ENCODE measurements around the gene LDB3. TPM values are rescaled to one million over a fixed set of nuclear protein-coding genes. Genes with fewer than 3 reads are reported as not detected.

LDB3 gene
- total and polyA plus RNA-seq, 11 donors = 165 to 1,759 (median 1,273) TPM

GRCh38 chr10:86707505-86707904 lies 39.2 kb downstream of the LDB3 start:
- WGBS, 4 donors = 50 to 67% (median 53%) methylated on average over 2 to 4 of the region's 4 CpGs
- TF ChIP-seq CTCF (IDR thresholded peaks at IDR 0.05) (no peak), POLR2A (IDR thresholded peaks at IDR 0.05) (no peak)
- Histone ChIP-seq H3K27me3 (peaks cover 0 to 10% (median 0%) of the 10 kb centered on the region in 9 donors), H3K27ac (peak overlapping the region in 4 of 12 donors; percentile 38 to 98 (median 72)), H3K4me3 (no peak overlapping the region), H3K4me1 (peaks cover 4 to 77% (median 23%) of the 10 kb centered on the region in 12 donors), H3K9me3 (no peaks in the 10 kb centered on the region), H3K36me3 (peaks cover 0 to 74% (median 19%) of the 10 kb centered on the region in 9 donors)
- intact Hi-C loops (cut with DNase I) = no loop called here
- DNase-seq (peak in 2 of 5 donors; percentile 36 to 51), ATAC-seq (no peak)

GRCh38 chr10:86708068-86708782 lies 39.9 kb downstream of the LDB3 start:
- no peak overlapping the region for H3K4me3 ChIP-seq
- H3K4me1 ChIP-seq = peaks cover 4 to 77% (median 24%) of the 10 kb centered on the region in 12 donors
- H3K36me3 ChIP-seq = peaks cover 0 to 77% (median 12%) of the 10 kb centered on the region in 9 donors
- H3K27me3 ChIP-seq = peaks cover 0 to 10% (median 0%) of the 10 kb centered on the region in 9 donors
- TF ChIP-seq CTCF (IDR thresholded peaks at IDR 0.05) (no peak), POLR2A (IDR thresholded peaks at IDR 0.05) (no peak)
- ATAC-seq (peak in 3 of 4 donors; percentile 0), DNase-seq (peak in 3 of 5 donors; percentile 33 to 49 (median 45))
- H3K9me3 ChIP-seq = no peaks in the 10 kb centered on the region
- peak overlapping the region in 6 of 12 donors; percentile 22 to 98 (median 70) for H3K27ac ChIP-seq
- intact Hi-C loops (cut with DNase I) = no loop called here
- 69 to 100% (median 83%) methylated on average over 2 to 8 of the region's 8 CpGs for WGBS, 4 donors

GRCh38 chr10:86708783-86709380 lies 40.6 kb downstream of the LDB3 start:
- Histone ChIP-seq H3K4me3 (no peak overlapping the region), H3K27me3 (peaks cover 0 to 10% (median 0%) of the 10 kb centered on the region in 9 donors), H3K4me1 (peaks cover 4 to 76% (median 24%) of the 10 kb centered on the region in 12 donors), H3K27ac (peak overlapping the region in 9 of 12 donors; percentile 5 to 98 (median 49)), H3K9me3 (no peaks in the 10 kb centered on the region), H3K36me3 (peaks cover 0 to 77% (median 16%) of the 10 kb centered on the region in 9 donors)
- peak in 3 of 5 donors; percentile 26 to 35 (median 30) for DNase-seq
- TF ChIP-seq CTCF (IDR thresholded peaks at IDR 0.05) (no peak), POLR2A (IDR thresholded peaks at IDR 0.05) (no peak)
- intact Hi-C loops (cut with DNase I) = no loop called here
- 45 to 51% (median 49%) methylated on average over 4 to 5 of the region's 5 CpGs for WGBS, 4 donors
- ATAC-seq = no peak

All from heart left ventricle (tissue), 16 donors.